OCI-LY7 (cell line): ENCODE results near the gene CCDC9.

ENCODE experiments used
- EZH2phosphoT487 ChIP-seq: fragments of 200-600 bp; sonication (generic); IDR thresholded peaks from 2 replicates; pipeline ENCODE4 v1.6.1; 2018; ENCODE audit warnings: low read depth, borderline replicate concordance, mild to moderate bottlenecking, mixed run types, antibody characterized with exemption, low read length, moderate library complexity, mixed read lengths
- TF ChIP-seq, protein P1 (sequence below): fragments of 200-600 bp; sonication (generic); conservative IDR thresholded peaks from 2 replicates; pipeline ENCODE4 v1.5.1; 2014; ENCODE audit warnings: mild to moderate bottlenecking, antibody characterized with exemption, low read length, moderate library complexity, mixed read lengths

DNA sequence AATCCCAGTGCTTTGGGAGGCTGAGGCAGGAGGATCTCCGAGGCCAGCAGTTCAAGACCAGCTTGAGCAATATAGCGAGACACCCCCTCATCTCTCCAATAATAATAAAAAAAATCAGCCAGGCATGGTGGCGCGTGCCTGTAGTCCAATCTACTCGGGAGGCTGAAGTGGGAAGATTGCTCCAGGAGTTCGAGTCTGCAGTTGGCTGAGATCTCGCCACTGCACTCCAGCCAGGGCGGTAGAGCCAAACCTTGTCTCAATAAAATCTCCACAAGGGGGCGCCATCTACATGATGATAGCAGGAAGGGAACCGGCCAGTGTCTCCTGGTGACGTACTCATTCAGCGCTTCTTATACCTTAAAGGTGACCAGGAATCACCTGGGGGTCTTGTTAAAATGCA is 39.7 kb downstream of the CCDC9 start:
- TF ChIP-seq, protein P1, sequence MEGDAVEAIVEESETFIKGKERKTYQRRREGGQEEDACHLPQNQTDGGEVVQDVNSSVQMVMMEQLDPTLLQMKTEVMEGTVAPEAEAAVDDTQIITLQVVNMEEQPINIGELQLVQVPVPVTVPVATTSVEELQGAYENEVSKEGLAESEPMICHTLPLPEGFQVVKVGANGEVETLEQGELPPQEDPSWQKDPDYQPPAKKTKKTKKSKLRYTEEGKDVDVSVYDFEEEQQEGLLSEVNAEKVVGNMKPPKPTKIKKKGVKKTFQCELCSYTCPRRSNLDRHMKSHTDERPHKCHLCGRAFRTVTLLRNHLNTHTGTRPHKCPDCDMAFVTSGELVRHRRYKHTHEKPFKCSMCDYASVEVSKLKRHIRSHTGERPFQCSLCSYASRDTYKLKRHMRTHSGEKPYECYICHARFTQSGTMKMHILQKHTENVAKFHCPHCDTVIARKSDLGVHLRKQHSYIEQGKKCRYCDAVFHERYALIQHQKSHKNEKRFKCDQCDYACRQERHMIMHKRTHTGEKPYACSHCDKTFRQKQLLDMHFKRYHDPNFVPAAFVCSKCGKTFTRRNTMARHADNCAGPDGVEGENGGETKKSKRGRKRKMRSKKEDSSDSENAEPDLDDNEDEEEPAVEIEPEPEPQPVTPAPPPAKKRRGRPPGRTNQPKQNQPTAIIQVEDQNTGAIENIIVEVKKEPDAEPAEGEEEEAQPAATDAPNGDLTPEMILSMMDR, result peak; percentile 87
- TF ChIP-seq EZH2phosphoT487, result no peak
